ENCODE data around the gene NRIP1.

Gene NRIP1

GRCh38 chr21:15005391-15005790 is 59.4 kb downstream of the NRIP1 start:
- DNase-seq = no peak

GRCh38 chr21:15004721-15005370 is 60.0 kb downstream of the NRIP1 start:
- no peak for DNase-seq

DNA sequence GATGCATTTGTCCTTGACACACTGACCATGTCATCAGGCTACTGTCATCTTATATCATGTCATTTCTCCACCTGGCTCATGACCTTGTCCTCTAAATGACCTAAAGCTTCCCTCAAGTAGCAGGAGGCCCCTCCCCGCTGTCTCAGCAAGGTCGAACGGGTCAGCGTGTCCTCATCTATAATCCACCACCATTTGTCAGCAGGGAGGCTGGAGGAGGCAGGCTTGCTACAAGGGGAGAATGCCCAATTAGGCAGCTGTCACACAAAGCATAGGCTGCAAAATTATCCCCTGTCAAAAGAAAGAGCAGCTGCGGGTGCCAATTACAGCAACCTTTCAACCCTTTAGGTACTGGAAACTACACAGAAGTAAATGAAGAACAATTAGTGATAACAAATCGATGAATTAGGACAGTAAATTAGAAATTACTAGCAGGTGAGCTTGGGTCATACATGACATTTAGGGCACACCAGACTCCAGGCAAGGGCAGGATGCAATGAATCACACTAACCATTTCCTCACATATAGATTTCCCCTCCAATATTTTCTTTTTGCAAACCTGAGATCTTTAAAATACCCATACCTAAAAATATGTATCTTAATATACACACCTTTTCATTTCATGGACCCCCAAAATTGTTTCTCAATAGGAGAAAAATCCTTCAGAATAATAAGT is 61.2 kb downstream of the NRIP1 start:
- no peak for DNase-seq

- no peak for DNase-seq
Measured at GRCh38 chr21:15001857-15002606, 62.8 kb downstream of the NRIP1 start.

DNA sequence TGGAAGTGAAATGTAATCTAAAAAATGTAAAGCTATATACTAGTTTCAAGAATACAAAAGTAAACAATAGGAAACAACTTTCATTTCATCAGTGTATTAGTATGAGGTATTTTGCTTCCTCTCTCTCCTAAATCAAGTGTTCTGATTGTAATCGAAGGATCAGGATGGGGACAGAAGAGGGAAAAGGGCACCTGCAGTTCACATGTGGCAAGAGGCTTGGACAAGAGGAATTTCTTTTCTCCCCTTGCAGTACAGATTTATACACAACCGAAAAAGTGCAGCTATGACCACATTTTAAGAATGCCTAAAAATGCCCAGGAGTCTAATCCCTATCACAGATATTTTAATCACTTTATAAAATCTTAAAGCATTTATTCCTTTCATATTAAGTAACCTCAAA is 63.7 kb downstream of the NRIP1 start:
- no peak for DNase-seq

DNA sequence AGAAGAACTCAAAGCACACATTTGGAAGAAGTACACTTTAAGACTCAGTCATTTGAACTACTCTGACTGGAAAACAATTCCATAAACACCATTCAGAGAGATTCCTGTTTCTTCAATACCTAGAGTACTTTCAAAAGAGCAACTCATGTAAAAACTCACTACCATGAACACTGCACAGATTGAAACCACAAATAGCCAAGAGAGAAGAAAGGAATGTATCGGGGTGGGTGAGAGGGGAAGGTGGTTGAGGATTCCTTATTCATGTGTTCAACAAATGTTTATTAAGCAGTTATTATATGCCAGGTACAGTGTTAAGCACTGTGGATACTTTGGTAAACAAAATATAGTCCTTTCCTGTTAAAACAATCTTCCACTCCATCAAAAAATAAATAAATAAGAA is 64.7 kb downstream of the NRIP1 start:
- DNase-seq = no peak

GRCh38 chr21:14998784-14999183 is 66.0 kb downstream of the NRIP1 start:
- DNase-seq = no peak

DNA sequence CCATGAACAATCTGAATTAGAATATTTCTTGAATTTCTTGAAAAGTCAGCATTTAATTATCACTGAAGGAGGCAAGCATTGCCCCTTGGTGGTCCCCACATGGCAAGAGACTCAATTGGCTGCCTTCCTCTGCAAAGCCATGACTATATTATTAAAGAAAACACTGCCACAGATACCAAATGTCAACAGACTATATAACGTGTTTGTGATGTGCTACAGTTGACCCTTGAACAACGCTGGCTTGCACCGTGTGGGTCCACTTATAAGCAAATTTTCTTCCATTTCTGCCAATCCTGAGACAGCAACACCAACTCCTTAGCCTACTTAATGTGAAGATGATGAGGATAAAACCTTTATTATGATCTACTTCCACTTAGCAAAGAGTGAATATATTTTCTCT is 66.5 kb downstream of the NRIP1 start:
- DNase-seq = no peak

- DNase-seq = no peak
Measured at GRCh38 chr21:14995695-14996490, 68.9 kb downstream of the NRIP1 start.

GRCh38 chr21:14995226-14995625 is 69.6 kb downstream of the NRIP1 start:
- DNase-seq = no peak

- no peak for DNase-seq
Measured at GRCh38 chr21:14993115-14993514, 71.7 kb downstream of the NRIP1 start.

GRCh38 chr21:14991957-14992356 is 72.8 kb downstream of the NRIP1 start:
- no peak for DNase-seq

DNA sequence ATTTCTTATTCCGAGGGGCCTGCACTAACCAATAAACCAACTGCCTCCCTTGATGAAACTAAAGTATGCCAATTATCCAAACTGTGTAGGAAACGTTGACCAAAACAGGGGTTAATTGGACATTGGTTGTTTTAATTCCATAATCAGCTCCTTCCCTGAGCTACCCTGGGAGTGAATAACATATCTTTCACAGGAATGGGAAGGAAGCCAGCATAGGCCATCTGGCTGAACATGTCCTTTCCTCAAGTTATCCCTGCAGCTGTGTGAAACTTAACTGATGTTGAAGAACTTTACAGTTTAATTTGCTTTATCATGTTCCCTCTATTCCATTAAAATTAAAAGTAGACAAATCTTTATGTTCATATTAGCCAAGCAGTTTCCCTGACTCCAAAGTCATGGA is 75.4 kb downstream of the NRIP1 start:
- no peak for DNase-seq

GRCh38 chr21:14988760-14989159 is 76.0 kb downstream of the NRIP1 start:
- no peak for DNase-seq

DNA sequence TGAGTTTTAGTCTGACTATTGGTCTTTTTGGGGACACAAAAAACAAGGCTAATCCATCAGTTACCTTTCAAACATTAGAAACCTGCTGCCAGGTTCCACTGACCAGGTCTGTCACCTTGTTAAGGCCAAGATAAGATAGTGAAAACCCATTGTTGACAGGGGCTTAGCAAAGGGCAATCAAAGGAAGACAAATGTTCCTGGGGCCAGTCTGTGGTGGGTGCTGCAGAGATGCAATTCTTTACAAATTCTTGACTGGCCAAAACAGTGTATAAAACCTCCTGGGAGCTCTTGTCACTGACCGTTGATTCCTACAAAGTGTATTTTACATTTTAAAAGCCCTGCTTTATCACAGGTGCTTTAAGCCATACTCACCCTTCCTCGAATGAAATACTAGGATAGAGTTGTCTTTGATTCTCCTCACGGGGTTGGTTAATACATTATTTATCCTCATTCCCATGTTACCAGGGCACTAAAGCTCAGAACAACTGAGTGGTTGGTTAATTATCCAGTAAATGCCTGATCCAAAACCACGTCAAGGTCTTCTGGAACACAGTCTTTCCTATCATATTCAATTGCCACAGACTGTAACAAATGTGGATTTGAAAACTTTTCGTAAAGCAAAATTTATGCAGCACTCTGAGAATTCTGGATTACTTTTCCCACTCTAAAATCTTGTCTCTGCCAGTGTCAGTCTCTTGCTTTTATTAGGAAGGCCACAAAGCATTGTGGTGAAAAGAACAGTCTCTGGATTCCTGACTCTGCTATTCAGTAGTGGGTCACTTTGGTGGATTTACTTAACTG is 77.2 kb downstream of the NRIP1 start:
- DNase-seq = no peak

DNA sequence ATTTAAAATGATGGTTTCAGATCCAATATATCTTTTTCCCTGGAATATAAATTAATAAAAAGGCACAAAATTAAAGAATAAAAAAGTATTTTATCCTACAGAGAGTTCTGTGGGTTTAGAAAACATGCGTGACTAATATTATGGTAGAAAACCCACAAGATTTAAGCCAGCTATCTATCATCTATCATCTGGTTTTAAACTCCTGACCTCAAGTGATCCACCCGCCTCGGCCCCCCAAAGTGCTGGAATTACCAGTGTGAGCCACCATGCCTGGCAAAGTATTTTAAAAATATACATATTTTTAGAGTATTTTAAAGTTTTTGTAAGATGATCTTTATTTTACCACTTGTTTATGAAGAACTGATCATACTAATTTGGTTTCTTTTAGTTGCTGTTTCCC is 79.5 kb downstream of the NRIP1 start:
- no peak for DNase-seq

DNA sequence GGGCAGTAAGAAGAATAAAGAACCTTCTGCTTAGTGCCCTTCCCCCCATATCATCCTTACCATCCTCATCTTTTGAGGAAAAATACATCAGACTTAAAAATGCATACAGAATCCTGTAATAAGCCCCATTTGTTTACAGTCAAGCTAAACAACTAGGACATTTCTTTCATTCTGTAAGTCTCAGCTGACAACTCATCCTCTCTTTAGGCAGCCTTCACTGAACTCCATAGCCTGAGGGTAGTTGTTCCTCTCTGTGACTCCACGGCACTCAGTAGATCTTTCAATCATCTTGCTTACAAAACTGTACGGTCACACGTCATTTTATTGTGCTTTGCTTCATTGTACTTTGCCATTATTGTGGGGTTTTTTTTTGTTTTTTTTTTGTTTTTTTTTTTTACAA is 82.5 kb downstream of the NRIP1 start:
- no peak for DNase-seq

DNA sequence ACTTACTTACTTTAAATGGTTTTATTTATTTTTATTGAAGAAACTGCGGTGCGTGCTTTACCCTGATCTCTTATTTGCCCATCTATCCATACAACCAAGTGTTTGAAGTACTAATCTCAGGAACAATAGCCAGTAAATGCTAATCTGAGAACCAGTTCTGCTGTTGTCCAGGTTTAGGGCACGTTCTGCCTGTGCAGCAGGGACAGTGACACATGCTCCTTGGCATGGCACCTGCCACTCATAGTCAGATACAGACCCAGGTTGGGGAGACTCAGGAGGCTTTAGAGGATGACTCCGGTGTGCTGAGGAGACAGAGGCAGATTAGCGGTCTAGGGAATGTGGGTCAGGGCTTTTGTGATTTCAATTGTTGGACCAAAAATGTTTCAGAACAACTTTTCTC is 83.6 kb downstream of the NRIP1 start:
- DNase-seq = no peak

DNA sequence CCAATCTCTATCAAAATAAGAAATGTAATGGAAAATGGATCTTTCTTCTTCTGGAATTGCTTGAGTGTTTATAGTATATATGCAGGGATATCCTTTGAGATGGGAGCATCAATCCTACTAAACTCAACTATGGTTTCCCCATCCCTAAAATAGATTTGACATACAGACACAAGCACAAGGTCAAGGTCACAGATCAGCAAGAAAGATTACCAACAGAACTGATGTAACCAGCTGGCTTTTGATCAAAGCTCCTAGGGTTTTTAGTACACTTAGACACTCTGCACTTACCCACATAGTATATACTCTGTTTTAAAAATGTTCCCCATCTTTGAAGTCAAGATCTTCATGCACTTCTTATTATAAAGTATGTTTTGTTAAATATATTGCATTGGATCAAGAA is 85.5 kb downstream of the NRIP1 start:
- no peak for DNase-seq

- DNase-seq = no peak
Measured at GRCh38 chr21:14977814-14978213, 87.0 kb downstream of the NRIP1 start.

GRCh38 chr21:14975136-14975919 is 89.5 kb downstream of the NRIP1 start:
- no peak for DNase-seq

DNA sequence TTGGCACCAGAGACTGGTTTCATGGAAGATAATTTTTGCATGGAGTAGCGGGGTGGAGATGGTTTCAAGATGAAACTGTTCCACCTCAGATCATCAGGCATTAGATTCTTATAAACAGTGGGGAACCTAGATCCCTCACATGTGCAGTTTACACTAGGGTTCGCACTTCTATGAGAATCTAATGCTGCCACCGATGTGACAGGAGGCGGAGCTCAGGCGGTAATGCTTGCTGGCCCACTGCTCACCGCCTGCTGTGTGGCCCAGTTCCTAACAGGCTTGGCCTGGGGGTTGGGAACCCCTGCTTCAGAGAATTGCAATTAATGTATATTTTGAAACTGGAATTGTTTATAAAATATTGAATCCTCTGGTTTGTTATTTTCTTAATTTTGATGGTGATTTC is 92.1 kb downstream of the NRIP1 start:
- no peak for DNase-seq

Data from stimulated activated CD4-positive, alpha-beta T cell treated with anti-CD3 and anti-CD28 coated beads, Interleukin-2, amount 100 ng/mL, for 48 hours (primary cell).